Spinal cord (tissue), 10 donors: Measurements from ENCODE around the gene DCAKD. TPM values are rescaled to one million over a fixed set of nuclear protein-coding genes. Genes with fewer than 3 reads are reported as not detected.
"Not testable (repeated sequence)": the region's sequence is repeated elsewhere in the genome, so short reads cannot be mapped to it uniquely, and the experiment has no call there.

Experiments
- DNase-seq, 6 donors: peaks; one replicate each; pipeline versions ENCODE4 v3.0.0 to v3.0.0-alpha.2; 2013 to 2015; ENCODE audit warnings: low spot score in 6 of 6, low read depth in 4 of 6
- H3K27ac ChIP-seq: one replicate; pipeline ENCODE4 v1.5.1; 2013; ENCODE audit warnings: low read depth, low read length, control low read depth
- H3K27me3 ChIP-seq: one replicate; pipeline ENCODE4 v1.6.1; 2013; ENCODE audit warnings: low read length; ENCODE audit not compliant: control insufficient read depth, insufficient read depth
- H3K36me3 ChIP-seq: one replicate; pipeline ENCODE4 v1.6.1; 2013; ENCODE audit warnings: low read length; ENCODE audit not compliant: control insufficient read depth, insufficient read depth
- H3K4me1 ChIP-seq: one replicate; pipeline ENCODE4 v1.6.1; 2013; ENCODE audit warnings: low read length; ENCODE audit not compliant: control insufficient read depth, insufficient read depth
- H3K4me3 ChIP-seq: one replicate; pipeline ENCODE4 v1.5.1; 2013; ENCODE audit warnings: low read depth, low read length, control low read depth
- H3K9me3 ChIP-seq: one replicate; pipeline ENCODE4 v1.6.1; 2013; ENCODE audit warnings: low read length; ENCODE audit not compliant: control insufficient read depth, insufficient read depth
- WGBS: methylation state at CpG from one replicate; pipeline ENCODE4 v1.1.5; 2013; ENCODE audit warnings: missing lambda C conversion rate; ENCODE audit not compliant: insufficient coverage; 5-methylcytosine and 5-hydroxymethylcytosine counted together
- polyA plus RNA-seq, 2 donors: library from polyadenylated mRNA; unstranded; fragments of 120-200 nt; gene quantifications; one replicate each; pipeline ENCODE4 v1.2.1, GENCODE V29; 2013; ENCODE audit not compliant: insufficient read length in 2 of 2
- total RNA-seq, 2 donors: library from RNA; depleted of rRNA in 1 of 2; stranded (reverse); fragments of 120-200 nt in 1 of 2; fragments of >200 nt in 1 of 2; gene quantifications; one replicate each; pipeline versions ENCODE4 v1.2.3 to v1.2.4, GENCODE V29; 2013 to 2014
- donor health status: healthy.

The DCAKD gene
- total and polyA plus RNA-seq, 4 donors: 34.6 to 79.1 (median 59.3) TPM

GRCh38 chr17:45070809-45071208 lies 19.4 kb upstream of the DCAKD start:
- Histone ChIP-seq H3K36me3 (peaks cover 24% of the 10 kb centered on the region), H3K9me3 (no peaks in the 10 kb centered on the region), H3K27me3 (no peaks in the 10 kb centered on the region), H3K4me3 (no peak overlapping the region), H3K27ac (no peak overlapping the region), H3K4me1 (peaks cover 6% of the 10 kb centered on the region)
- DNase-seq: no peak
- 100% methylated on average over 1 of the region's 2 CpGs for WGBS

- peaks cover 6% of the 10 kb centered on the region for H3K4me1 ChIP-seq
- no peak overlapping the region for H3K27ac ChIP-seq
- no peaks in the 10 kb centered on the region for H3K27me3 ChIP-seq
- H3K9me3 ChIP-seq: no peaks in the 10 kb centered on the region
- no peak for DNase-seq
- no peak overlapping the region for H3K4me3 ChIP-seq
- peaks cover 21% of the 10 kb centered on the region for H3K36me3 ChIP-seq
- WGBS: 91% methylated on average over 4 of the region's 8 CpGs
These were observed 18.6 kb upstream of the DCAKD start for GRCh38 chr17:45070001-45070400.

- H3K27me3 ChIP-seq: no peaks in the 10 kb centered on the region
- H3K36me3 ChIP-seq: peaks cover 14% of the 10 kb centered on the region
- 58% methylated on average over 2 of the region's 2 CpGs for WGBS
- H3K4me3 ChIP-seq: no peak overlapping the region
- no peak overlapping the region for H3K27ac ChIP-seq
- H3K9me3 ChIP-seq: no peaks in the 10 kb centered on the region
- no peak for DNase-seq
- peaks cover 5% of the 10 kb centered on the region for H3K4me1 ChIP-seq
These were observed 16.2 kb upstream of the DCAKD start for GRCh38 chr17:45067637-45068036.

- Histone ChIP-seq H3K36me3 (peaks cover 3% of the 10 kb centered on the region), H3K4me1 (peaks cover 14% of the 10 kb centered on the region), H3K9me3 (no peaks in the 10 kb centered on the region), H3K27ac (no peak overlapping the region), H3K27me3 (no peaks in the 10 kb centered on the region), H3K4me3 (no peak overlapping the region)
- no peak for DNase-seq
- no CpG with 5 or more reads among the region's 1 CpG for WGBS
These were observed 11.8 kb upstream of the DCAKD start for GRCh38 chr17:45063198-45063597.

GRCh38 chr17:45061606-45062205 lies 10.3 kb upstream of the DCAKD start:
- DNase-seq: no peak
- Histone ChIP-seq H3K27ac (peak overlapping the region; percentile 92), H3K4me1 (peaks cover 14% of the 10 kb centered on the region), H3K36me3 (peaks cover 3% of the 10 kb centered on the region), H3K27me3 (no peaks in the 10 kb centered on the region), H3K9me3 (no peaks in the 10 kb centered on the region), H3K4me3 (peak overlapping the region; percentile 99)
- 63% methylated on average over 2 of the region's 15 CpGs for WGBS

GRCh38 chr17:45060797-45061605 lies 9.6 kb upstream of the DCAKD start, which contains the start of gene NMT1:
TSS of gene NMT1 (plus strand) at chr17:45061317. CDS start at chr17:45061330, 13 bp downstream.
- H3K36me3 ChIP-seq: peaks cover 3% of the 10 kb centered on the region
- H3K4me1 ChIP-seq: peaks cover 14% of the 10 kb centered on the region
- peak within 1 kb of the TSS; percentile 92 for H3K27ac ChIP-seq
- WGBS: 0% methylated on average over 45 of the region's 50 CpGs
- H3K27me3 ChIP-seq: no peaks in the 10 kb centered on the region
- no peaks in the 10 kb centered on the region for H3K9me3 ChIP-seq
- peak within 1 kb of the TSS; percentile 99 for H3K4me3 ChIP-seq
- DNase-seq: peak; percentile 99 to 100 (median 100)

GRCh38 chr17:45060382-45060796 lies 9.0 kb upstream of the DCAKD start:
- H3K4me1 ChIP-seq: peaks cover 14% of the 10 kb centered on the region
- H3K27me3 ChIP-seq: no peaks in the 10 kb centered on the region
- peaks cover 3% of the 10 kb centered on the region for H3K36me3 ChIP-seq
- H3K9me3 ChIP-seq: no peaks in the 10 kb centered on the region
- H3K4me3 ChIP-seq: peak overlapping the region; percentile 99
- H3K27ac ChIP-seq: peak overlapping the region; percentile 92
- WGBS: 19% methylated on average over 15 of the region's 15 CpGs
- DNase-seq: peak in 1 of 6 donors; percentile 67

- peaks cover 15% of the 10 kb centered on the region for H3K4me1 ChIP-seq
- H3K27ac ChIP-seq: peak overlapping the region; percentile 81
- 13% methylated on average over 20 of the region's 36 CpGs for WGBS
- no peaks in the 10 kb centered on the region for H3K27me3 ChIP-seq
- H3K4me3 ChIP-seq: peak overlapping the region; percentile 61
- H3K9me3 ChIP-seq: no peaks in the 10 kb centered on the region
- peaks cover 4% of the 10 kb centered on the region for H3K36me3 ChIP-seq
- peak in 2 of 6 donors; percentile 40 to 63 for DNase-seq
These were observed 780 bp upstream of the DCAKD start for GRCh38 chr17:45052052-45052772.

GRCh38 chr17:45051720-45052051 lies 254 bp upstream of the DCAKD start:
- WGBS: no CpG with 5 or more reads among the region's 54 CpGs
- peaks cover 15% of the 10 kb centered on the region for H3K4me1 ChIP-seq
- not testable (repeated sequence) for H3K9me3 ChIP-seq, DNase-seq, H3K27me3 ChIP-seq, H3K27ac ChIP-seq, H3K36me3 ChIP-seq
- H3K4me3 ChIP-seq: peak overlapping the region; percentile 61
